ENCODE results near the gene ANKIB1.

- TF ChIP-seq POLR2A (IDR thresholded peaks at IDR 0.05; ENCODE audit: low read length) (no peak), RAD21 (conservative IDR thresholded peaks at IDR 0.05 in 1 of 2, IDR thresholded peaks at IDR 0.05 in 1 of 2) (no peak), EP300 (IDR thresholded peaks at IDR 0.05) (no peak), CTCF (IDR thresholded peaks at IDR 0.05) (no peak), REST (IDR thresholded peaks at IDR 0.05) (no peak), NR3C1 (IDR thresholded peaks at IDR 0.05) (no peak), PHF8 (IDR thresholded peaks at IDR 0.05; ENCODE audit: borderline replicate concordance, low read depth) (no peak), RCOR1 (IDR thresholded peaks at IDR 0.05; ENCODE audit: low read depth, low read length) (no peak), CBX2 (IDR thresholded peaks at IDR 0.05; ENCODE audit: borderline replicate concordance, low read depth) (no peak), RARB (CRISPR knock-in tag; IDR thresholded peaks at IDR 0.05) (no peak), HEYL (CRISPR knock-in tag; IDR thresholded peaks at IDR 0.05) (no peak), MAFK (IDR thresholded peaks at IDR 0.05; ENCODE audit: partially characterized antibody) (no peak)
These were observed 123.0 kb downstream of the ANKIB1 start for GRCh38 chr7:92368741-92369140.

All from A549 (cell line).